K562 (cell line): ENCODE measurements around the gene CRYBG2. TPM values are rescaled to one million over a fixed set of nuclear protein-coding genes. Genes with fewer than 3 reads are reported as not detected.
A peak's percentile ranks its signal among the peaks of the same experiment; 100 is the strongest.

ENCODE experiments used
- ATAC-seq: fragments of 200-7000 bp; cut with Tn5 transposase; 3 replicates; pipeline ENCODE4 v1.9.1; 2020; ENCODE audit warnings: moderate library complexity
- BruUV-seq: library from RNA; stranded (reverse); fragments of 400-500 nt; replicated peaks from 2 replicates; lab custom pipeline; 2021; lab: Mats Ljungman, UMichigan
- CTCF ChIA-PET: fragments of 300-600 bp; formaldehyde crosslinking; extraction: SDS; loops from one replicate; lab custom pipeline; 2021; ENCODE audit warnings: low intra/inter-chr PET ratio; lab: Yijun Ruan, JAX
- POLR2A ChIA-PET: fragments of 300-600, 350-650 bp; sonication (Branson Sonifier 250); formaldehyde crosslinking; extraction: SDS; loops from one replicate; lab custom pipeline; 2021; ENCODE audit warnings: antibody characterized with exemption, inconsistent platforms; lab: Yijun Ruan, JAX
- DNase-seq, 4 experiments: peaks; one replicate each; pipeline versions ENCODE4 v3.0.0 to v3.0.0-alpha.2; 2011 to 2018; ENCODE audit warnings: low spot score in 3 of 4, mixed read lengths in 3 of 4; ENCODE audit errors: extremely low read depth in 1 of 4
- FAIRE-seq: peaks from 2 replicates; lab custom pipeline; 2011; peaks lifted over from hg19 to GRCh38; lab: Jason Lieb, UNC
- H2AFZ ChIP-seq: 2 replicates; pipeline ENCODE4 v1.6.0; 2011; ENCODE audit warnings: low read depth, low read length, control low read depth, inconsistent platforms
- H3K27ac ChIP-seq: fragments of 200-600 bp; 3 replicates; pipeline ENCODE4 v1.8.0; 2011; ENCODE audit warnings: low read depth, mild to moderate bottlenecking, control low read depth, inconsistent platforms, low read length, moderate library complexity, mixed read lengths; ENCODE audit errors: extremely low read depth
- H3K27me3 ChIP-seq, 2 experiments: fragments of 300-600 bp in 1 of 2; 2 replicates in 1 of 2; 3 replicates in 1 of 2; pipeline versions ENCODE4 v1.6.0 to v1.8.0; 2011; ENCODE audit warnings: inconsistent platforms in 2 of 2, low read length in 2 of 2, mild to moderate bottlenecking in 1 of 2, mixed read lengths in 1 of 2, moderate library complexity in 1 of 2; ENCODE audit not compliant: control insufficient read depth in 2 of 2, insufficient read depth in 2 of 2
- H3K36me3 ChIP-seq: fragments of 300-600 bp; 3 replicates; pipeline ENCODE4 v1.8.0; 2011; ENCODE audit warnings: mild to moderate bottlenecking, low read length, inconsistent platforms; ENCODE audit not compliant: control insufficient read depth, insufficient read depth
- H3K4me1 ChIP-seq, 2 experiments: fragments of 200-600 bp in 1 of 2; replicated peaks in 1 of 2; 2 replicates in 1 of 2; 3 replicates in 1 of 2; pipeline versions ENCODE4 v1.5.1 to v1.8.0; 2011; ENCODE audit warnings: inconsistent platforms in 2 of 2, low read length in 2 of 2, mild to moderate bottlenecking in 1 of 2, mixed read lengths in 1 of 2, moderate library complexity in 1 of 2; ENCODE audit not compliant: control insufficient read depth in 2 of 2, insufficient read depth in 2 of 2
- H3K4me2 ChIP-seq: 2 replicates; pipeline ENCODE4 v1.6.1; 2011; ENCODE audit warnings: low read length, control low read depth, inconsistent platforms, mixed read lengths; ENCODE audit not compliant: insufficient read depth
- H3K4me3 ChIP-seq: fragments of 200-600 bp; sonication (generic), shearing (Covaris generic); 2 replicates; pipeline ENCODE4 v1.5.1; 2016; ENCODE audit warnings: control low read depth, inconsistent platforms
- H3K79me2 ChIP-seq: fragments of 200-600 bp; 3 replicates; pipeline ENCODE4 v1.8.0; 2011; ENCODE audit warnings: low read length, inconsistent platforms; ENCODE audit not compliant: control insufficient read depth, insufficient read depth
- H3K9ac ChIP-seq, 2 experiments: 2 replicates each; pipeline versions ENCODE4 v1.6.0 to v1.6.1; 2011; ENCODE audit warnings: low read depth in 2 of 2, low read length in 2 of 2, control low read depth in 1 of 2, inconsistent platforms in 1 of 2, mild to moderate bottlenecking in 1 of 2, mixed read lengths in 1 of 2; ENCODE audit not compliant: insufficient read depth in 1 of 2
- H3K9me1 ChIP-seq: one replicate; pipeline ENCODE4 v1.6.0; 2011; ENCODE audit warnings: inconsistent platforms, mild to moderate bottlenecking, low read length, moderate library complexity; ENCODE audit not compliant: control insufficient read depth, insufficient read depth
- H3K9me3 ChIP-seq: replicated peaks from 2 replicates; pipeline ENCODE4 v1.5.1; 2011; ENCODE audit warnings: low read depth, low read length, inconsistent platforms; ENCODE audit not compliant: control insufficient read depth, insufficient read depth
- H4K20me1 ChIP-seq: replicated peaks from 2 replicates; pipeline ENCODE4 v1.6.1; 2011; ENCODE audit warnings: low read length, inconsistent platforms, mixed read lengths; ENCODE audit not compliant: control insufficient read depth, insufficient read depth
- EP300 ChIP-seq: IDR thresholded peaks from 2 replicates; pipeline ENCODE4 v1.6.1; 2012; ENCODE audit warnings: low read length, improper control_type of control experiment
- JUNB ChIP-seq: fragments of 450-650 bp; formaldehyde crosslinking; conservative IDR thresholded peaks from 2 replicates; pipeline ENCODE4 v1.4.0; 2020; ENCODE audit warnings: mild to moderate bottlenecking
- XRCC4 ChIP-seq: IDR thresholded peaks from one replicate; pipeline ENCODE4 v1.6.1; 2011; ENCODE audit not compliant: insufficient read depth, insufficient read length; ENCODE audit errors: extremely low read depth
- WGBS: fragments of 100-300 bp; shearing (Covaris generic); methylation state at CpG from one replicate; pipeline ENCODE4 v1.1.6; 2016; ENCODE audit warnings: low coverage, mixed read lengths; ENCODE audit not compliant: insufficient coverage; ENCODE audit errors: missing lambda C conversion rate; 5-methylcytosine and 5-hydroxymethylcytosine counted together
- in situ Hi-C: fragments of 300-500 bp; cut with MboI; formaldehyde crosslinking; loops from 4 replicates; pipeline ENCODE4 v1.15.0; 2018; ENCODE audit warnings: inconsistent platforms, mixed read lengths
- intact Hi-C: fragments of 100-400 bp; cut with micrococcal nuclease; formaldehyde crosslinking; loops from 2 replicates; pipeline ENCODE4 v1.14.2; 2022
- polyA plus RNA-seq, 8 experiments: library from polyadenylated mRNA; depleted of rRNA in 4 of 8; stranded (reverse) in 5 of 8; unstranded in 3 of 8; fragments of >200 nt; fragmentation: Nextera tagmentation in 2 of 8; fragmentation: Illumina TruSeq in 1 of 8; extraction: Ambion mirVana in 2 of 8; extraction: Trizol in 1 of 8; gene quantifications; 2 replicates each; pipeline versions ENCODE4 v1.2.1 to v1.2.3, GENCODE V29; 2011 to 2014; ENCODE audit warnings: inconsistent platforms in 1 of 8, missing spikeins in 1 of 8
- total RNA-seq, 7 experiments: library from RNA; depleted of rRNA in 6 of 7; stranded (reverse); fragments of >200 nt in 6 of 7; fragmentation: Illumina TruSeq in 2 of 7; extraction: Trizol in 2 of 7; gene quantifications; 2 replicates each; pipeline versions ENCODE4 v1.2.1 to v1.2.3, GENCODE V29; 2011 to 2021; ENCODE audit warnings: low replicate concordance in 1 of 7
- TF ChIP-seq, protein P1 (sequence below), 2 experiments: fragments of 450-650 bp; IDR thresholded peaks; 2 replicates each; pipeline ENCODE4 v1.6.1; 2016; ENCODE audit warnings: mild to moderate bottlenecking in 2 of 2, borderline replicate concordance in 1 of 2, low read depth in 1 of 2, moderate library complexity in 1 of 2

The CRYBG2 gene
- total and polyA plus RNA-seq, 9 of the 15 experiments (the other 6 are each of a cell fraction or from before 2014, with no cell fraction given): 0.39 to 8.5 (median 3.7) TPM

DNA sequence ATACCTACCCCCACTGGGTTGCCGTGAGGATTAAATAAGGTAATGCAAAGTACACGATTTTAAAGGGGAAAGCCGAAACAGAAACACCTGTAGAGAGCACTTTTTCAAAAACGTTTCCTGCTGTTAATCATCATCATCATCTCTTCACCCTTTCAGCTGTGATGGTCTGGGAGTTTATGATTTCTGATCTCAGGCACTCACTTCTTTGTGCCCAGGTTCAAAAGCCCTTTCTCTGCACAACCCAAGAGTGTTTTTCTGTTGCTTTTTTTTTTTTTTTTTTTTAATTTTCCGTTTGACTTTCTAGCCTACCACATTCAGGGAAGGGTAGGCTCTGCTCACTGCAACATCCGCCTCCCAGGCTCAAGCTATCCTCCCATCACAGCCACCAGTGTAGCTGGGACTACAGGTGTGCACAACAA lies 46.6 kb downstream of the CRYBG2 start:
- no TSS peak for BruUV-seq
- peak overlapping the region; percentile 77 for H3K27ac ChIP-seq
- no peaks in the 10 kb centered on the region for H3K36me3 ChIP-seq
- DNase-seq: no peak
- TF ChIP-seq EP300 (0 out of 2 replicates have a peak, but pooled peaks have one; percentile 3), JUNB (CRISPR knock-in tag) (no peak)
- TF ChIP-seq, all 486 proteins: peak for 1
- Histone ChIP-seq H3K27me3 (no peaks in the 10 kb centered on the region), H3K79me2 (peaks cover 13% of the 10 kb centered on the region; the same call in 2 of the 3 replicates), H3K4me2 (peak overlapping the region; percentile 89), H3K9me3 (no peaks in the 10 kb centered on the region), H3K9ac (peak overlapping the region in 1 of 2 experiments; percentile 76; a peak in 2 of 4 replicates), H3K9me1 (no peaks in the 10 kb centered on the region), H3K4me3 (peak overlapping the region; percentile 77), H4K20me1 (no peaks in the 10 kb centered on the region), H3K4me1 (peaks cover 28 to 31% of the 10 kb centered on the region in 2 experiments), H2AFZ (peak overlapping the region; percentile 91)
- ChIA-PET POLR2A (interaction anchor here (0.5 to 2.5 kb wide), 8 partner anchors 11 to 378 kb away, joined by 3 to 13 read pairs (median 3); partner anchors contain the start of gene CD52), CTCF (no interaction called here)
- WGBS: 23% methylated on average over 6 of the region's 6 CpGs
- intact Hi-C loops: no loop called here
- in situ Hi-C loops: no loop called here
- ATAC-seq: no peak
- no peak for FAIRE-seq

DNA sequence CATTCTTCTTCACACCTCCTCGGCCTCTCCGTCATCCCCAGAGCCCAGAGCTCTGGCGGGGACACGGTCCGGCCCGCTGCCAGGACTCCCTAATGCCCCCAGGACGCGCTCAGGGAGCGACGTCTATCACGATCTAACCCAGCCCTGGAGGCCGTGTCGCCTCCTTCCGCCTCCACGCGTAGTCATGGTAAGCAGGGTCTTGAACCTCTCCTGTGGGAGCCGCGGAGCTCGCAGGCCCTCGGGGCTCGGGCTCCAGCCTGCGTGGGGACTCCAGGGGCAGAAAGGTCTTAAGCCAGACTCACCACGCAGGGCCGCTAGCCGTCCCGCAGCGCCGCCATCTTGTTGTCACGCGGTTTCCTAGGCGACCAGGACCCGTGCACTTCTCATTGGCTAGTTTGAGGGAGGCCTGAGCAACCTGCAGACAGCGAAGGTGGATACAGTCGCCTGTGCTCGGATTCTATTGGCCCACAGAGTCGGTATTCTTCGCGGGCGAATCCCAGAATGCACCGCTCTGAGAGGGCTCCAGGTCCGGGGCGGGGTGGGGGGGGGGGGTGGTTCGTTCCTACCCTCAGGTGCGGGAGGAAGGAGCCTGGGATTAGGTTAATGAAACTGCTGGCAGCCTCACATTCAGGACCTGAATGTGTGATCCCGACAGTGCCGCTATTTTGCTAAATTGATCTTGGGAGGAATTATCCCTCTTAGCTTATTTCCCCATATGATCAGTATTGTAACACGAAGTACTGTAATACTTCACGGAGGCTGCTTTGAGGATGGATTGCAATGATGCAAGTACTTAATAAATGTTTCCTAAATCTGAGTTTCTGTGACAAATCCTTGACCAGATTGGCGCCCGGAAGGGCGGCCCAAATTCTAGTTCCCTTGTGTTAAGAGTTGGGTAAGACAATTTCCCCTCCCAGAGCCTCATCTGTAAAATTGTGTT lies 47.4 kb downstream of the CRYBG2 start, which contains the start of gene UBXN11:
TSS of gene UBXN11 (minus strand) at position 347 of the 940 bp plus-strand sequence. CDS start 3,753 bp downstream, outside the sequence.
- Histone ChIP-seq H3K79me2 (peaks cover 13% of the 10 kb centered on the region; the same call in 2 of the 3 replicates), H3K27ac (peak within 1 kb of the TSS; percentile 77), H3K27me3 (no peaks in the 10 kb centered on the region), H3K36me3 (no peaks in the 10 kb centered on the region; the same call in 2 of the 3 replicates), H3K9ac (peak within 1 kb of the TSS; percentile 76 to 99), H3K4me3 (peak within 1 kb of the TSS; percentile 77), H3K9me3 (no peaks in the 10 kb centered on the region), H3K4me1 (peaks cover 28 to 30% of the 10 kb centered on the region in 2 experiments), H3K4me2 (peak within 1 kb of the TSS; percentile 89), H3K9me1 (no peaks in the 10 kb centered on the region), H2AFZ (peak within 1 kb of the TSS; percentile 91), H4K20me1 (no peaks in the 10 kb centered on the region)
- FAIRE-seq (peak; percentile 99), ATAC-seq (peak; percentile 99), DNase-seq (peak; percentile 99 to 100 (median 99))
- WGBS: 1% methylated on average over 49 of the region's 51 CpGs
- BruUV-seq: TSS peak; percentile 90
- in situ Hi-C loops: no loop called here
- ChIA-PET CTCF (no interaction called here), POLR2A (interaction anchor here (0.5 to 2.5 kb wide), 6 partner anchors 12 to 105 kb away, joined by 3 to 13 read pairs (median 3); partner anchors contain the start of gene CD52)
- intact Hi-C loops: no loop called here
- no peak for TF ChIP-seq XRCC4
- TF ChIP-seq, protein P1, sequence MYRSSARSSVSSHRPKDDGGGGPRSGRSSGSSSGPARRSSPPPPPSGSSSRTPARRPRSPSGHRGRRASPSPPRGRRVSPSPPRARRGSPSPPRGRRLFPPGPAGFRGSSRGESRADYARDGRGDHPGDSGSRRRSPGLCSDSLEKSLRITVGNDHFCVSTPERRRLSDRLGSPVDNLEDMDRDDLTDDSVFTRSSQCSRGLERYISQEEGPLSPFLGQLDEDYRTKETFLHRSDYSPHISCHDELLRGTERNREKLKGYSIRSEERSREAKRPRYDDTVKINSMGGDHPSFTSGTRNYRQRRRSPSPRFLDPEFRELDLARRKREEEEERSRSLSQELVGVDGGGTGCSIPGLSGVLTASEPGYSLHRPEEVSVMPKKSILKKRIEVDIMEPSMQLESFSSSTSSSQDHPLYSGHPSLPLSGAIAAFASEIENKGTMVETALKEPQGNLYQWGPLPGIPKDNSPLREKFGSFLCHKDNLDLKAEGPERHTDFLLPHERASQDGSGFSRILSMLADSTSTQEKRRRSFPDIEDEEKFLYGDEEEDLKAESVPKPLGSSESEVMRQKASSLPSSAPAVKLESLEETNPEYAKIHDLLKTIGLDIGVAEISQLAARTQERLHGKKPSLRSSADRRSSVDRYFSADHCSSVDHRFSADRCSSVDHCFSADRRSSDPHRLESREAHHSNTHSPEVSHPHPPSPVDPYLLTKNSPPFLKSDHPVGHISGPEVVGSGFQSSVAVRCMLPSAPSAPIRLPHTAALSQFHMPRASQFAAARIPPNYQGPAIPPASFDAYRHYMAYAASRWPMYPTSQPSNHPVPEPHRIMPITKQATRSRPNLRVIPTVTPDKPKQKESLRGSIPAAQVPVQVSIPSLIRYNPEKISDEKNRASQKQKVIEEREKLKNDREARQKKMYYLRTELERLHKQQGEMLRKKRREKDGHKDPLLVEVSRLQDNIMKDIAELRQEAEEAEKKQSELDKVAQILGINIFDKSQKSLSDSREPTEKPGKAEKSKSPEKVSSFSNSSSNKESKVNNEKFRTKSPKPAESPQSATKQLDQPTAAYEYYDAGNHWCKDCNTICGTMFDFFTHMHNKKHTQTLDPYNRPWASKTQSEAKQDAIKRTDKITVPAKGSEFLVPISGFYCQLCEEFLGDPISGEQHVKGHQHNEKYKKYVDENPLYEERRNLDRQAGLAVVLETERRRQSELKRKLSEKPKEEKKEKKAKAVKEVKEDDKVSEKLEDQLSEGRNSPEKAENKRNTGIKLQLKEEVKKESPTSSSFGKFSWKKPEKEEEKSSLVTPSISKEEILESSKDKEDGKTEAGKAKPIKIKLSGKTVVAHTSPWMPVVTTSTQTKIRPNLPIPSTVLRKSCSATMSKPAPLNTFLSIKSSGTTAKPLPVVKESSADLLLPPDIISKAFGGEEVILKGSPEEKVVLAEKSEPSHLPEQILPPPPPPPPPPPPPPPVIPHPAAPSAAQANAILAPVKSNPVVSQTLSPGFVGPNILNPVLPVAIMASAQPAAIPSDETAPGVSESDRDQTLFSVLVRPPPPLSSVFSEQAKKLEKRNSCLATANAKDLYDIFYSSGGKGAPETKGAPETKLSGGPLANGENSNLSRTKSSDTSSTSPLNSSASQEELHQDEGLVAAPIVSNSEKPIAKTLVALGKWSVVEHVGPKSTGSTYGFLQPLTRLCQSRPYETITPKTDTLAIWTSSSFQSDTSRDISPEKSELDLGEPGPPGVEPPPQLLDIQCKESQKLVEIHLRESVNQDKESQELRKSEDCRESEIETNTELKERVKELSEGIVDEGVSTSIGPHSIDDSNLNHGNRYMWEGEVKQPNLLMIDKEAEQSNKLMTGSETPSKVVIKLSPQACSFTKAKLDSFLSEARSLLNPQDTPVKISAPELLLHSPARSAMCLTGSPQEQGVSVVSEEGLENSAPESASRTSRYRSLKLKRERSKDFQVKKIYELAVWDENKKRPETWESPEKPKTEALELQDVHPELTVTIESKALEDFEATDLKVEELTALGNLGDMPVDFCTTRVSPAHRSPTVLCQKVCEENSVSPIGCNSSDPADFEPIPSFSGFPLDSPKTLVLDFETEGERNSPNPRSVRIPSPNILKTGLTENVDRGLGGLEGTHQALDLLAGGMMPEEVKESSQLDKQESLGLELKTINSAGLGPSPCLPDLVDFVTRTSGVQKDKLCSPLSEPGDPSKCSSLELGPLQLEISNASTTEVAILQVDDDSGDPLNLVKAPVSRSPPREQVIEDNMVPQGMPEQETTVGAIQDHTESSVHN (IDR thresholded peaks at IDR 0.05; ENCODE audit: borderline replicate concordance in 1 of 2, low read depth in 1 of 2): no peak
